ENCODE data around the gene ATP5PD.
A peak's percentile ranks its signal among the peaks of the same experiment; 100 is the strongest.
"Not testable (repeated sequence)": the region's sequence is repeated elsewhere in the genome, so short reads cannot be mapped to it uniquely, and the experiment has no call there.

ATP5PD gene

DNA sequence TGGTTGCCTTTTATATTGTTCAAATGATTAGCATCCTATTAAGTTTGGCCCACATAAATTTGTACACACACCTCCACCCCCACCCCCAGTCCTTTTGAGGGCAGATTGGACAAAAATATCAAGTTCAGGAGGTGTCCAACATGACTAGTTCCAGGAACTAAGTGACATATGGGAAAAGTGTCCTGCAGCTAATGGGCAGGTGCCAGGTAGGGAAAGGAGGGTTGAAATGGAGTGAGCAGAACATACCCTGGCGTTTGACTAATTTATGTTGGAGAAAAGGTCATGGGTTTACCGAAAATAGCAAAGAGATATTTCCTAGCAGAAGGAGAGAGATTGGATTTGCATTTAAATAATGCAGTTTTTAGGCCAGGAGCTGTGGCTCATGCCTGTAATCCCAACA, 5.2 kb upstream of the ATP5PD start:
- DNase-seq (ENCODE audit: low spot score) = no peak

DNA sequence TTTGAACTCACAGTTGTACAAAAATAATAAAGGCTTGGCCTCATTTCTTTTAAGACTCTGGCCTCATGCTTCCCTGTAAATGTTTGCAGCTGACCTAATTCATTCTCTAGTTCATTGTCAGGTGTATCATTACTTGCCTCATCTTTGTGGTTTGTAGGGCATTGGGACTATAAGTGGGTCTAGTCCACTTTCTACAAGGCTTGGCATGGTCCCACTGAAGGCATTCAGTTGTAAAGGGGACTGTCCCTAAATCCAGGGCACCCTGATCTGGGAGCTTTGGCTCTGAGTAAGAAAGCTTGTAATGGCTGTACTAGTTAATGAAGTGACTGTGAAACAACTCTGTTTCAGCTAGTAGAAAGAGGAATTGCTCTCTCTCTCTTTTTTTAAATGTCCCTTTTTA, 2.9 kb upstream of the ATP5PD start:
- DNase-seq (ENCODE audit: low spot score) = no peak

DNA sequence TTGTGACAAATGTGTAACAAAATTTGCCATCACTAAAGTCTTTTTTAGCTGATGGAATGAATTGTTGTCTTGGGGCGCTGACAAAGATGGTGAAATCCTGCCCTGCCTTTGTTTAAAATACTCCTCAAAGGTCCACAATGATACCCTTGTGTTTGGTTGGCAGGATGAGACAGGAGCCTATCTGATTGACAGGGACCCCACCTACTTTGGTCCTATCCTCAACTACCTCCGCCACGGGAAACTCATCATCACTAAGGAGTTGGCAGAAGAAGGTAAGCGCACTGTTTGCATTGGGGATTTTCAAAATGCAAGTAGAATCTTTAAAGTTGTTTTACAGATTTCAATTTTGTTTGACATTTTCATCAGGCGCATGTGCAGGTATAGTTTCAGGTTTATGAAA, 2.3 kb upstream of the ATP5PD start:
- no peak for DNase-seq (ENCODE audit: low spot score)

DNA sequence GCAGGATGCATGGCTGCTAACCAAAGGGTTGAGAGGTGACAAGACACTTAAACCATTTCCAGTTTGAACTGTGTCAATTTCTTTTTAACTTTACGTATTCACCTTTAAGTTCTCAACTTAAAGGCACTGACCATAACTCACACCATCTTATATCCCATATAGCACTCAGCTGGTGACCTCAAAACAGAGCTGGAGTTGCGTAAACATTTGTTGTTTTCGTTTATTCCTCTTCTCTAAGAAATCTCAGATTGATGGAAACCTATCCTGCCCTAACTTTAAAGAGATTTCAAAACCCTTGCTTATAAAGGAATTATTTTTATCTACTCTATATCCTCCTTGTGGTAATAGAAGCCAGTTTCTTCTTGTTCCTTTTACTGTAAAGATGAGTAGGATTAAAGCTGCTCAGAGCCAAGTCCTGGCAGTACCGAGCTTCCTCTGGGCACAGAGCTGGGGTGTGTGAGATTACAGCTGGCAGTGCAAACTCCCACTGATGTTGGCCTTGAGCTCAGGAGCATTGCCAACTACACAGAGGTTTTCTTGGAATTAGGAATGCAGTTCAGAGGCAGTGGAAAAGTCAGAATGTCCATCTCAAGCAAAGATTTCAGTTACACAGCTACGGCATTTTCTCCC, 1.6 kb upstream of the ATP5PD start:
- DNase-seq (ENCODE audit: low spot score) = no peak

DNA sequence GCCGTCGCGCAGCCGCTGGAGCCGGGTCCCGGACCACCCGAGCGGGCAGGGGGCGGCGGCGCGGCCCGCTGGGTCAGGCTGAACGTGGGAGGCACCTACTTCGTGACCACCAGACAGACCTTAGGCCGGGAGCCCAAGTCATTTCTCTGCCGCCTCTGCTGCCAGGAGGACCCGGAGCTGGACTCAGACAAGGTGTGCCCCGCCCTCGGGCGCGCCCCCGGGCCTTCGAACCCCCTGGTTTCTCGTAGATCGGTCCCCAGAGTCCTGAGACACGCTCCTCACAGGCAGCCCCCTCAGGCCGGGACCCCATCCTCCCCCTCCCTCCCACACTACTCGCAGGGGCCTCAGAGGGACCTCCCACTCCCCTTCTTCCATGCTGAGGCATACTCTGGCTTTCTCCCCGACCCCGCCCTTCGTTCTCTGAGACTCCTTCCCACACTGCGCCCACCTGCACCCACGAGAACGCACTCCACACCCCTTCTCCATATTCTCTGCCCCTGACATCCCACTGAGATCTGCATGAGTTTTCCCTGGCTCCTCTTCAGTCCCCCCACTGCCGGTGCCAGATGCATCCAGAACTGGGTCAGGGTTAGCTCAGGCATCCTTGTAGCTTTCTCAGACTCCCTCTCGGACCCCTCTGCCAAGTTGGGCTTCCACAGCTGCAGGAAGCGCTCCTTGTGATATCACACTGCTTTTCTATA, 779 bp upstream of the ATP5PD start:
- DNase-seq (ENCODE audit: low spot score) = no peak

DNA sequence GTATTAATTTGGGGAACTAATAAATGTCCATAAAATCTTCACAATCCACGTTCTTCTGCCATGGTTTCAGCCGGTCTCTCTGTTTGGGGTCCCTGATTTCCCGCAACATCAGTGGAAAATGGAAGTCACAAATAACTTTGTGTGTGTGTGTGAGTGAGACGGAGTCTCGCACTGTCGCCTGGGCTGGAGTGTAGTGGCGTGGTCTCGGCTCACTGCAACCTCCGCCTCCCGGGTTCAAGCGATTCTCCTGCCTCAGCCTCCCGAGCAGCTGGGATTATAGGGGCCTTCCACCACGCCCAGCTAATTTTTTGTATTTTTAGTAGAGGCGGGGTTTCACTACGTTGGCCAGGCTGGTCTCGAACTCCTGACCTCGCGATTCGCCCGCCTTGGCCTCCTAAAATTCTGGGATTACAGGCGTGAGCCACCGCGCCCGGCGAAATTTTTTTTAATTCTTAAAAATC, 793 bp downstream of the ATP5PD start:
- DNase-seq (ENCODE audit: low spot score) = not testable (repeated sequence)

DNA sequence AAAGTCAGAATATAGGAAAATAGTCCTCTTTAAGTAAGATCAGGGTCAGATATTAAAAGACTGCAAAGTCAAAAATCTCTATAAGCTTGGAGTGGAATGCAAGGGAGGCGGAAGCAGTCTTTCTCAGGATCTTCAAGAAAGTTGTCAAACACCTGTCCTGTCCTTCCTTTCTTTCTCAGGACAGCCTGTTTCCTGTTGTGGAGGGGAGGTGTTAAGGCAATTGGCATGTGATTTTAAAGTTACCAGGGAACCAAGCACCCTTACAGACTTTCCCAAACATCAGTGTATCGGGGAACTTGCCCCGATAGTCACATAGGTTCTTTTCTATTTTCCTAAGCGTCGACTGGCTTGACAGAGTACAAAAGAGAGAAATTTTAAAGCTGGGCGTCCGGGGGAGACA, 2.1 kb downstream of the ATP5PD start:
- no peak for DNase-seq (ENCODE audit: low spot score)

DNA sequence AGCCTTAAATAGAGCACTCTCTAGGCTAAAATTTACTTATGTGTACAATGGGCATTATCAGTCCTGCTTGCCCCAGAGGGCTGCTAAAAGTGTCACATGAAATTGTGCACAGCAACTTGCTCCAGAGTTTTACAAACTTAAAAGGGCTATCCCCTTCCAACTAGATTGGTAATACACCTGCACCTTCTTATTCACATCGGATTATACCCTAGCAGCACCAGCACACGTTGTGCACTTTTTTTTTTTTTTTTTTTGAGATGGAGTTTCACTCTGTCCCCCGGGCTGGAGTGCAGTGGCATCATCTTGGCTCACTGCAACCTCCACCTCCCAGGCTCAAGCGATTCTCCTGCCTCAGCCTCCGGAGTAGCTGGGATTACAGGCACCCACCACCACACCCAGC, 3.0 kb downstream of the ATP5PD start:
- DNase-seq (ENCODE audit: low spot score) = not testable (repeated sequence)

DNA sequence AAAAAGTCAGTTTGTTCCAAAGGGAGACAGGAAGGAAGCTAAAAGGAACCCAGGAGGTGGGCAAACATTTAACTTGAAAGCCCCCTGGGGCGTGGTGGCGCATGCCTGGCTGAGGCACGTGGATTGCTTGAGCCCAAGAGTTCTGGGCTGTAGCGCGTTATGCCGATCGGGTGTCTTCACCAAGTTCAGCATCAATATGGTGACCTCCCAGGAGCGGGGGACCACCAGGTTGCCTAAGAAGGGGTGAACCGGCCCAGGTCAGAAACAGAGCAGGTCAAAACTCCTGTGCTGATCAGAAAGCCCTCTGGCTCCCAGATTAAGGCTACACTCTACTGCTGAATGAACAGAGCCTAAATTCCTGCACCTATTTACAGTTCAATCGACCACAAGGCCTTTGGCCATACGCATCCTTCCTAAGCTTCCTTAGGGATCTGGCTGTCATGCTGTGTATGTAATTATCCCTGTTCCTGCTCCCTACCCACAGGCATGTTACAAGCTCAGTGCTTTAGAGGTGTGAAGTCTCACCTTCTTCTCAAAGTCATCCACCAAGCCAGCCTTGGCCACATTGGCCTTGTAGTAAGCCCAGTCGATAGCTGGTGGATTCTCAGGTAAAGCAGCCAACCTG, 5.0 kb downstream of the ATP5PD start:
- DNase-seq (ENCODE audit: low spot score) = no peak

DNA sequence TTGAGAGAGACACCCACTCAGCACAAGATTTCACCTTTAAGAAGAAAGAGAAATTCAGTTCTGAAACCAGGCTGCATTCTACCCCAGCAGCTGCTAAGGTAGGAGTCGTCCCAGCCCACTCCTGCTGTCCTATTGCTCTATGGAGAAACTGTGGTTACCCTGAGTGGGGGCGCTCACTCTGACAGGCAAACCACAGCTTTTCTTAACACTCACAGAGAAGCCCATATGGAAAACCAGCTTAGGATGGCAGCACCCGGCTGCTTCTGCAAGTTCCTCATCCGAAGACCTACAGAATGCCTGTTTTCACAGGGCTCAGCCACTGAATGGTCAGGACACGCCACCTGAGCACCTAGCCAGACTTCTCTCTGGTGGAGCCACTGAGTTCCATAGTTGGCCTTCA, 7.5 kb downstream of the ATP5PD start:
- no peak for DNase-seq (ENCODE audit: low spot score)

DNA sequence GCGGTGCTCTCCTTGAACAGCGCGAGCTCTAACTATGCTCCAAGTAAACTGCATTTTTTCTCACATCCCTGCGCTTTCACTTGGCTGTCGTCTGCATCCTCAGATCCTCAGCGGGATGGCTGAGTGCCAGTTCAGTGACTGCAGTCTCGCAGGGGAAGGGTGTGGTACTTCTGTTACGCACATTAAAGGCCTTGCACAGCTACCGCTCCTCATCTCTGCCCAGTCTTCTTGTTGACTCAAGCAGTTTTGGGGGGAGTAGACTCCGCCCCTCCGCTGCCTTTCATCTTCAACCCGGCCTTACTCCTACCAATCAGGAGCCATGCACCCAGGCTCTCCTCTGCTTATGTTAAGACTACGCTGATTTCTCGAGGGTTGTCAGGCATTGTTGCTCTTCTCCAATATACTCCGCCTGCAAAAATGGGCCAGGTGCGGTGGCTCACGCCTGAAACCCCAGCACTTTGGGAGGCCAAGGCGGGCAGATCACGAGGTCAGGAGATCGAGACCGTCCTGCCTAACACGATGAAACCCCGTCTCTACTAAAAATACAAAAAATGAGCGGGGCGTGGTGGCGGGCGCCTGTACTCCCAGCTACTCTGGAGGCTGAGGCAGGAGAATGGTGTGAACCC, 10.0 kb downstream of the ATP5PD start:
- DNase-seq (ENCODE audit: low spot score) = no peak

DNA sequence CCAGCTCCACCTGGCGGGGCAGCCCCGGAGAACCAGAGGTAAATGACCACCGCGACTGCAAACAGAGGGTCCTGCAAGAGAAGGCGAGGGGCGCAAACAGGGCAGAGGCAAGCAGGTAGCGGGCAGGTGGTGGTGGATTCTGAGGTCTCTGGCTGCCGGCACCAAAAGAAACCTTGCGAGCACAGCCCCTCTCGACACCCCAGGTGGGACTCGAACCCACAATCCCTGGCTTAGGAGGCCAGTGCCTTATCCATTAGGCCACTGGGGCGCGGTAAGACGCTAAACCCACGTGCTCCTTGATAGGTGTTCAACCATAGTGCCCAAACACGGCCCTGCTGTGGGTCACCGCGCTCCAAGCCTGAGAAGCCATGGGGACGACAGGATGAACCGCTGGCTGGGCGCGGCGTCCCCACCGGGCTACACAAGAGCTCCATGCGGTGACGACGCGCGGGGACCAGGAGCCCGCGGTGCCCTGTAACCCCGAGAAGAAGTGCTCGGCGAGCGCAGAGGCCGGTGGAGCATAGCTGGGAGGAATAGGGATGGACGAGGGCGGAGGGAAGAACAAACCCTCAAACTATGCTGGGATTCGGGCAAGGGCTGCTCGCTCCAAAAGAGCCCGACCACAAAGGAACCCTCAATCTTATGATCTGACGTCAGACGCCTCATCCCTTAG, 12.4 kb downstream of the ATP5PD start:
- DNase-seq (ENCODE audit: low spot score) = peak; percentile 73

DNA sequence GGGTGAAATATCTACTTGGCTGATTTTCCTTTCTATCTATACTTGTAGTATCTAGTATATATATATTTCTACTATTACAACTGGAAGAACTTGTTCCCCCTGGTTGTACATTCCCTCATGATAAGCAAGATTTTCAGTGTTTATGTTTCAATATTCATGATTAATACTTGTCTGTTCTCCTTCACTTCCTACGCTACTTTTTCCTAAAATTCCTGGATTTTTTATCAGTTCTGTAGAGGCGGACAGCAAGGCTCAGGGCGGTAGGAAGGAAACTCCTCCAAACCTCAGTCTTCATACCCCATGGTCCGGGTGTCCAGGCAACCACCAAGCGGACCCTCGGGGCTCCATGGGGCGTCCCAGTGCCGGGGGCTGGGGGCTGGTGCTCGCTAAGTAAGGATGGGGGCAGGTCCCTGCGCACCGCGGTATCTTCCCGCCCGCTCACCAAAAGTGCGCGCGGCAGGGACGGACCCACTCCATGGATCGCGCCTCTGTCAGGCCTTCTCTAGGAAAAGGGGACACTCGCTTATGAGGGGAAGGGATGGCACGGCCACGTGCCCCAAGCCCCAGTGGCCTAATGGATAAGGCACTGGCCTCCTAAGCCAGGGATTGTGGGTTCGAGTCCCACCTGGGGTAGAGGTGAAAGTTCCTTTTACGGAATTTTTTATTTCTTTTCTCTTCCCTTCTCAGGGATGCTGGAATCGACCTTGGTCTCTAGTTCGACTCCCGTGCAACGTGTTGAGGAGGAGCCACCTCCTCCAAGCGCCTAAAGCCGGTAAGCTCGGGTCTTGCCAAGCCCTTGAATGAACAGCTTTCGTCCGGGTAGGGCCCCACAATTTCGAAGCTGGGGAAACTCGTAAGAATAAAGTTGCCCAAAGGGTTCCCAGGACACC, 13.2 kb downstream of the ATP5PD start:
- DNase-seq (ENCODE audit: low spot score) = peak; percentile 88

DNA sequence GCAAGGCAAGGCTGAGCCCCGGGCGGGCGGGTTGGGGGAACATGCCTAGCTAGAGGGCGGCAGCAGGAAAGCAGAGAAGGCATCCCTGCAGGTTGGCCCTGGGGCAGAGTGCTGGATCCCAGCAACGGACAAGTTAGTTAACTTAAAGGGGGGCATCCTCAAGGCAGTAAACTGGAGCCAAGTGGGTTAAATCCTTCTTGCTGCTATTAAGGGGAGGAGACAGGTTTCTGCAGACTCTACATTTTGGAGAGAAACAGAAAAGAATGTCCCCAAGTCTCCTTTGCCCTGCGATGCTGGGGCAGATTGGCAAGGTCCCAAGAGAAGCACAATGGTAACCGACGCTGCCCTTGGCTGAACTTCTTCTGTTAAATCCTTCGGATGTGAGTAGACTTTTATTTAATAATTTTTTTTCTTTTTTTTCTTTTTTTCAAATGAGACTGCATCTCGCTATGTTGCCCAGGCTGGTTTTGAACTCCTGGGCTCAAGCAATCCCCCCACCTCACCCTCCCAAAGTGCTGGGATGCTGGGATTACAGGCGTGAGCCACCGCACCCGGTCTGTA, 14.0 kb downstream of the ATP5PD start:
- DNase-seq (ENCODE audit: low spot score) = no peak

DNA sequence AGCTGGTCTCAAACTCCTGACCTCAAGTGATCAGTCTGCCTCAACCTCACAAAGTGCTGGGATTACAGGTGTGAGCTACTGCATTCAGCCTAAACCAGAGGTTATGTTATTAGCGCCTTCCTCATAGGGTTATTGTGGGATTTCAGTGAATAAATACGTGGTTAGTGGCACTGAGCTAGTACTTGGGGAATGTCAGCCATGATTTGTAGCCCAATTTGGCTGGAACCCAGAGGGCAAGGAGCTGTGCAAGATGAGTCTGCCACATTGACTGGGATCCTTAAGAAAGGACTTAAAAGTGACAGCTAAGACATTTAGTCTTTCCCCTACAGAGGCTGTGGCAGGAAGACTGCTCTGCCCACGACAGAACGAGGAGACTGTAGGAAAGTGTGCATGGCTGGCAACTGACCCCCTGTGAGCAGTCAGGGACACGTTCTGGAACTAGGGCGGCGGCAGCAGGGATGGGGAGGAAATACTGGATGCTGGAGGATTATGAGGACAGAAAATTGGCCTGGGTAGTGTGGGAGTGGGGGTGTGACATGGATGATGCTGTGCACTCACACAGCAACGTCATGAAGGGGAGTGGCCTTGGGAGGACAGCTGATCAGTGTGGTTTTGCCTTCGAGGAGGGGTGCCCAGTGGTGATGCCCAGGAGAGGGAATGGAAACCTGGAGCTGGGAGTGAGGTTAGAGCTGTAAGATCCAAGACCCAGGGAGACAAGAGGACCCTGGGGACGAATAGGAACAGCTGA, 14.6 kb downstream of the ATP5PD start:
- peak; percentile 73 for DNase-seq (ENCODE audit: low spot score)

DNA sequence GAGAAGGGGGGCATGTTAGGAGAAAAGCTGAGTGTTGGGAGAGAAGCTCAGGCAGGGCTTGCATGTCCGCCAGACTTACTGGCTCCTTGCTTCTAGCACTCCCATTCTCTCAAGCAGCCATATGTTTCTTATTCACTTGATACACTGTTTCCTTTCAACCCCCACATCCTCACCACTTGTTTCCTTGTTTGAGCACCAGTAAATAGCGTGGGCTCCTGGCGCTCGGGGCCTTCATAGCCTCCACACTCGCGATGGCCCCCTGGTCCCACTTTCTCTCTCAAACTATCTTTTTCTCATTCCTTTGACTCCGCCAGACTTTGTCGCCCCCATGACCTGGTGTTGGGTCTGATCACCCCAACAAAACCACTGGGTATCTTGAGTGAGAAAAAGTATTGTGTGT, 16.6 kb downstream of the ATP5PD start:
- DNase-seq (ENCODE audit: low spot score) = no peak

DNA sequence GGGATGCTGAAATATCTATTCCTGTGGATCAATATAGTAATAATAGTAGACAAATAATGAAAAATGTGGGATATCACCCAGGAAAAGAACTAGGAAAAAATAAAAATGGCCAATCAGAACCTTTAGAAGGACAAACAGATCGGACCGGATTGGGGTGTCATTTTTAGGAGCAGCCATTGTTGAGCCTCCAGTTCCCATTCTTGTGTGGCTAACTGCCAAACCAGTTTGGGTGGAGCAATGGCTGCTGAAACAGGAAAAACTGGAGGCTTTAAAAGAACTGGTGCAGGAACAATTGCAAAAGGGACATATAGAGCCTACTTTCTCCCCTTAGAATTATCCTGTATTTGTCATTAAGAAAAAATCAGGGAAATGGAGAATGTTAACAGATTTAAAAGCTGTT, 20.1 kb downstream of the ATP5PD start:
- DNase-seq (ENCODE audit: low spot score) = not testable (repeated sequence)

DNA sequence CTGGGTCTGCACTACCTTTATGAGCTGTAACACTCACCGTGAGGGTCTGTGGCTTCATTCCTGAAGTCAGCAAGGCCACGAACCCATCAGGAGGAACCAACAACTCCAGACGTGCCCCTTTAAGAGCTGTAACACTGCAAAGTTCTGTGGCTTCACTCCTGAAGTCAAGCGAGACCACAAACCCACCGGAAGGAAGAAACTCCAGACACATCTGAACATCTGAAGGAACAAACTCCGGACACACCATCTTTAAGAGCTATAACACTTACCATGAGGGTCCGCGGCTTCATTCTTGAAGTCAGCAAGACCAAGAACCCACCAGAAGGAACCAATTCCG, 21.4 kb downstream of the ATP5PD start:
- not testable (repeated sequence) for DNase-seq (ENCODE audit: low spot score)

DNA sequence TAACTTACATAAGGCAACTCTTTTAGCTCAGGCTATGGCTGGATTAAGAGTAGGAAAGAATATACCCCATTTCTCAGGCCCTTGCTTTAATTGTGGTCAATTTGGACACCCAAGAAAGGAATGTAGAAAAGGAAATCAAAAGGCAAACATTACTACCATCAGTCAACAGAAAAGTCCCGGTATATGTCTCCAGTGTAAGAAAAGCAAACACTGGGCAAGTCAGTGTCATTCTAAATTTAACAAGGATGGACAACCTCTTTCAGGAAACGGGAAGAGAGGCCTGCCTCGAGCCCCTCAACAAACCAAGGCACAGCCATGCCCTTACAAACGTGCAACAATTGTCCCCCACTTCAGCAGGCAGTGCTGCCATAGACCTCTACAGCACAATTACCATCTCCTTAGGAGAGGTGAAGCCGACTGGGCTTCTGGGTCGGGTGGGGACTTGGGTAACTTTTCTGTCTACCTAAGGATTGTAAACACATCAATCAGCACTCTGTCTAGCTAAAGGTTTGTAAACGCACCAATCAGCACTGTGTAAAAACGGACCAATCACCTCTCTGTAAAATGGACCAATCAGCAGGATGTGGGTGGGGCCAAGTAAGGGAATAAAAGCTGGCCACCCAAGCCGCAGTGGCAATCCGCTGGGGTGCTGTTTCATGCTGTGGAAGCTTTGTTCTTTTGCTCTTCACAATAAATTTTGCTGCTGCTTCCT, 21.9 kb downstream of the ATP5PD start:
- no peak for DNase-seq (ENCODE audit: low spot score)

Data from iPS-NIHi11 (cell line).